Smooth muscle cell of the pulmonary artery (primary cell): ENCODE data around the gene TMEM132D. TPM values are rescaled to one million over a fixed set of nuclear protein-coding genes. Genes with fewer than 3 reads are reported as not detected.

Source experiments
- total RNA-seq: library from RNA; depleted of rRNA; stranded (reverse); fragments of >200 nt; gene quantifications from 2 replicates; pipeline ENCODE4 v1.2.3, GENCODE V29; 2014

The TMEM132D gene
- not detected in 2 replicates for total RNA-seq

GRCh38 chr12:129903956-129904829 lies at the start of gene TMEM132D:
Gene TMEM132D (minus strand): TSS chr12:129904025.

